Neuron (in vitro differentiated cells): ENCODE results near the gene THOC5.

Experiments
- H2AFZ ChIP-seq: one replicate; pipeline ENCODE4 v1.6.1; 2013; ENCODE audit warnings: low read depth, mild to moderate bottlenecking, inconsistent platforms, low read length, moderate library complexity
- H3K27me3 ChIP-seq: one replicate; pipeline ENCODE4 v1.6.1; 2013; ENCODE audit warnings: low read length; ENCODE audit not compliant: insufficient read depth
- H3K36me3 ChIP-seq: one replicate; pipeline ENCODE4 v1.6.1; 2013; ENCODE audit warnings: low read length; ENCODE audit not compliant: insufficient read depth
- H3K4me1 ChIP-seq: one replicate; pipeline ENCODE4 v1.6.1; 2013; ENCODE audit warnings: low read length; ENCODE audit not compliant: insufficient read depth
- H3K4me3 ChIP-seq: 2 replicates; pipeline ENCODE4 v1.5.1; 2013; ENCODE audit warnings: mild to moderate bottlenecking, low read length, moderate library complexity
- H3K9me3 ChIP-seq: one replicate; pipeline ENCODE4 v1.6.1; 2013; ENCODE audit warnings: low read length

The THOC5 gene

DNA sequence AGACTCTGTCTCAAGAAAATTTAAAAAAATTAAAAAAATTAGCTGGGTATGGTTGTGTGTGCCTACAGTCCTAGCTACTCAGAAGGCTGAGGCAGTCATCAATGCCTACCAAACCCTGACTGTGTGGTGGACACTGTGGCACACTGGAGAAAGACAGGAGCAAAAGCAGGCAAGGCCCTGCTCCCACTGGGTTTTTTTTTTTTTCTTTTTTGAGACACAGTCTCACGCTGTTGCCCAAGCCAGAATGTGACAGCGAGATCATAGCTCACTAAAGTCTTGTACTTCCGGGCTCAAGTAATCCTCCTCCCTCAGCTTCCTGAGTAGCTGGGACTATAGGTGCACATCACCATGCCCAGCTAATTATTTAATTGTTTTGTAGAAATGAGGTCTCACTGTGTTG is 68.9 kb downstream of the THOC5 start:
- Histone ChIP-seq H3K27me3 (peaks cover 21% of the 10 kb centered on the region), H3K4me3 (no peak overlapping the region), H3K9me3 (peaks cover 7% of the 10 kb centered on the region), H3K36me3 (no peaks in the 10 kb centered on the region), H2AFZ (no peak overlapping the region), H3K4me1 (peaks cover 19% of the 10 kb centered on the region)

- Histone ChIP-seq H3K4me3 (no peak overlapping the region), H3K36me3 (no peaks in the 10 kb centered on the region), H3K27me3 (peaks cover 33% of the 10 kb centered on the region), H3K9me3 (peaks cover 5% of the 10 kb centered on the region), H3K4me1 (peaks cover 21% of the 10 kb centered on the region), H2AFZ (no peak overlapping the region)
Observed at GRCh38 chr22:29483254-29483653, 70.3 kb downstream of the THOC5 start.

GRCh38 chr22:29482726-29483125 is 70.8 kb downstream of the THOC5 start:
- Histone ChIP-seq H3K9me3 (peaks cover 5% of the 10 kb centered on the region), H3K27me3 (peaks cover 38% of the 10 kb centered on the region), H3K4me3 (no peak overlapping the region), H3K4me1 (peaks cover 27% of the 10 kb centered on the region), H2AFZ (no peak overlapping the region), H3K36me3 (no peaks in the 10 kb centered on the region)

GRCh38 chr22:29482253-29482652 is 71.3 kb downstream of the THOC5 start:
- no peaks in the 10 kb centered on the region for H3K36me3 ChIP-seq
- peaks cover 28% of the 10 kb centered on the region for H3K4me1 ChIP-seq
- H2AFZ ChIP-seq, result no peak overlapping the region
- peaks cover 42% of the 10 kb centered on the region for H3K27me3 ChIP-seq
- H3K9me3 ChIP-seq, result peaks cover 5% of the 10 kb centered on the region
- H3K4me3 ChIP-seq, result no peak overlapping the region

DNA sequence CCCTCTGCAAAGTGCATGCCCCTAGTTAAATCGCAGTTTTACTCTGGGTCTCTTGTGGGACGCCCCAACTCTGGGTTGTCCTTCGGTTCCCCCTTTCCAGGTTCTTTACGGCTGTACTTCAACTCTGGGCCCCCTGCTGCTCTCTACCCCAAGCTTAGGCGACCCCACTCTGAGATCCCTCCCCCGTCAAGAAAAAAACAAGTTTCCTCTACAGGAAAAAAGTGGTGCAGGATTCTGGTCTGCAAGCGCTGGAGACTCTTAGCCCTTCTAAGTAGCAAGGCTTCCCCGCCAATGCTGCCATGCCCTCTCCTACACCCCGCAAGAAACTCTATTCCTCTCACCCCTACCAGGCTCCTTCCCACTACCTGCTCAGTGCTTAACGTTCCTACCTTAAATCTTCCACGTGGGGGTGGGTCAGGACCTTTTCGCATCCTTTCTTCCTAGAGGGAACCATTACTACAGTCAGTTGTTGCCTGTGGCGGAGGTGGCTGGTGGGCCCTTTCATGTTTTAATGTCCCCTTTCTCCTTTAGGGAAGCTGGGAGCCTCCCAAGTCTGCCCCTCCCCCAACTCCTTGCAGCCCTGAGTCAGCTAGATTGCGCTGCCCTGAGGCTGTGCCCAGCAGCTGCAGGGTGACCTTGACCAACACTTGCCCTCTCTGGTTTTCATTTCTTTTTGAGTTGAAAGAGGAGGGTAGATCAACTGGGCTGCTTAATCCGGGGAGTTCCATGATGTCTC is 72.1 kb downstream of the THOC5 start:
- no peaks in the 10 kb centered on the region for H3K36me3 ChIP-seq
- H3K4me1 ChIP-seq, result peaks cover 28% of the 10 kb centered on the region
- peak overlapping the region; percentile 41 for H3K4me3 ChIP-seq
- H3K9me3 ChIP-seq, result peaks cover 5% of the 10 kb centered on the region
- peaks cover 42% of the 10 kb centered on the region for H3K27me3 ChIP-seq
- H2AFZ ChIP-seq, result no peak overlapping the region

DNA sequence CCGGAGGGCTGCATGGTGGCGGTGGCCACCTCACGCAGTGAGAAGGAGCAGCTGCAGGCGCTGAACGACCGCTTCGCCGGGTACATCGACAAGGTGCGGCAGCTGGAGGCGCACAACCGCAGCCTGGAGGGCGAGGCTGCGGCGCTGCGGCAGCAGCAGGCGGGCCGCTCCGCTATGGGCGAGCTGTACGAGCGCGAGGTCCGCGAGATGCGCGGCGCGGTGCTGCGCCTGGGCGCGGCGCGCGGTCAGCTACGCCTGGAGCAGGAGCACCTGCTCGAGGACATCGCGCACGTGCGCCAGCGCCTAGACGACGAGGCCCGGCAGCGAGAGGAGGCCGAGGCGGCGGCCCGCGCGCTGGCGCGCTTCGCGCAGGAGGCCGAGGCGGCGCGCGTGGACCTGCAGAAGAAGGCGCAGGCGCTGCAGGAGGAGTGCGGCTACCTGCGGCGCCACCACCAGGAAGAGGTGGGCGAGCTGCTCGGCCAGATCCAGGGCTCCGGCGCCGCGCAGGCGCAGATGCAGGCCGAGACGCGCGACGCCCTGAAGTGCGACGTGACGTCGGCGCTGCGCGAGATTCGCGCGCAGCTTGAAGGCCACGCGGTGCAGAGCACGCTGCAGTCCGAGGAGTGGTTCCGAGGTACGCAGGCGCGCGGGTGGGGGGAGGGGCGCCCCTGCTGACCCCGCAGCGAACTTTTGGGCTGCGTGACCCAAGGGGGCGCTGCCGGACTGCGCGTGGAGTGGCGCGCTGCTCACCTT is 72.9 kb downstream of the THOC5 start:
- Histone ChIP-seq H3K4me3 (peak overlapping the region; percentile 41), H3K27me3 (peaks cover 42% of the 10 kb centered on the region), H2AFZ (peak overlapping the region; percentile 14), H3K36me3 (no peaks in the 10 kb centered on the region), H3K4me1 (peaks cover 28% of the 10 kb centered on the region), H3K9me3 (peaks cover 5% of the 10 kb centered on the region)

DNA sequence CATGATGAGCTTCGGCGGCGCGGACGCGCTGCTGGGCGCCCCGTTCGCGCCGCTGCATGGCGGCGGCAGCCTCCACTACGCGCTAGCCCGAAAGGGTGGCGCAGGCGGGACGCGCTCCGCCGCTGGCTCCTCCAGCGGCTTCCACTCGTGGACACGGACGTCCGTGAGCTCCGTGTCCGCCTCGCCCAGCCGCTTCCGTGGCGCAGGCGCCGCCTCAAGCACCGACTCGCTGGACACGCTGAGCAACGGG is 73.4 kb downstream of the THOC5 start:
- Histone ChIP-seq H3K36me3 (no peaks in the 10 kb centered on the region), H3K27me3 (peaks cover 42% of the 10 kb centered on the region), H3K9me3 (peaks cover 5% of the 10 kb centered on the region), H2AFZ (peak overlapping the region; percentile 14), H3K4me3 (peak overlapping the region; percentile 41), H3K4me1 (peaks cover 28% of the 10 kb centered on the region)

DNA sequence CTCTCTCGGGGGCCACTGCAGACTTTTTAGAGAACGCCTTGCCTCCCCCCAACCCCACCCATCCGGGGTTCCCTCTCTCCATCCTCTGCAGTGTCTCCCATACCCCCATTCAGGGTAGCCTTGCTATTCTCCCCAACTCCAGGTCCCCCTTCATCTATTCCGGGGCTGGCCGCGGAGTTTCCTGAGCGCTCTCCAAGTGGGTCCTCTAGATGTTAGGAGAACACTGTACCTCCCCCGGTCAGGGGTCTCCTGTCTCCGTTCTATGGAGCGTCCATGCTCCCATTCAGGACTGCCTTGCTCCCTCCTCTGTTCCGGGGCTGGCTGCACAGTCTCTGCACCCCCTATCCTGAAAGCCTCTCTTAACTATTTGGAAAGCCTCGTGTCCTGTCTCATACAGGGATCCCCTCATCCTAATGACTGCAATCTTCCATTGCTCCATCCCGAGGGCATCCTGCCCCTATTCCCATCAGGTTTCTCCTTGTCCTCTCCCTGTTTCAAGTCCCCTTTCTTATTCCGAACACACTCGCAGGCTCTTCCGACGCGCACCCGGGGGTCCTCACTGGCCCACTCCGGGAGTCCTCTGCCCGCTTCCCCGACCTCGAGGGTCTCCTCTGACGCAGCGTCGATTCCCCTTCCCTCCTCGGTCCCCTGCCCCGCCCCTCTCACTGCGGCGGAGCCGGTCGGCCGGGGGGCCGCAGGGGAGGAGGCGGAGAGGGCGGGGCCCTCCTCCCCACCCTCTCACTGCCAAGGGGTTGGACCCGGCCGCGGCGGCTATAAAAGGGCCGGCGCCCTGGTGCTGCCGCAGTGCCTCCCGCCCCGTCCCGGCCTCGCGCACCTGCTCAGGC is 73.9 kb downstream of the THOC5 start, which contains the start of gene NEFH:
NEFH (plus strand) TSS at position 802 of the 845 bp plus-strand sequence. CDS start 45 bp downstream, outside the sequence.
- Histone ChIP-seq H3K27me3 (peaks cover 42% of the 10 kb centered on the region), H2AFZ (peak within 1 kb of the TSS; percentile 14), H3K4me3 (peak within 1 kb of the TSS; percentile 41), H3K9me3 (peaks cover 5% of the 10 kb centered on the region), H3K36me3 (no peaks in the 10 kb centered on the region), H3K4me1 (peaks cover 28% of the 10 kb centered on the region)

- no peak overlapping the region for H3K4me3 ChIP-seq
- no peak overlapping the region for H2AFZ ChIP-seq
- H3K4me1 ChIP-seq, result peaks cover 28% of the 10 kb centered on the region
- H3K36me3 ChIP-seq, result no peaks in the 10 kb centered on the region
- peaks cover 5% of the 10 kb centered on the region for H3K9me3 ChIP-seq
- H3K27me3 ChIP-seq, result peaks cover 42% of the 10 kb centered on the region
Observed at GRCh38 chr22:29478326-29479276, 75.0 kb downstream of the THOC5 start.

GRCh38 chr22:29477723-29478318 is 75.7 kb downstream of the THOC5 start:
- Histone ChIP-seq H3K4me1 (peaks cover 28% of the 10 kb centered on the region), H3K36me3 (no peaks in the 10 kb centered on the region), H3K4me3 (no peak overlapping the region), H3K27me3 (peaks cover 42% of the 10 kb centered on the region), H3K9me3 (peaks cover 5% of the 10 kb centered on the region), H2AFZ (no peak overlapping the region)

- no peak overlapping the region for H3K4me3 ChIP-seq
- H3K36me3 ChIP-seq, result no peaks in the 10 kb centered on the region
- peaks cover 36% of the 10 kb centered on the region for H3K27me3 ChIP-seq
- peaks cover 5% of the 10 kb centered on the region for H3K9me3 ChIP-seq
- H3K4me1 ChIP-seq, result peaks cover 22% of the 10 kb centered on the region
- H2AFZ ChIP-seq, result no peak overlapping the region
Observed at GRCh38 chr22:29476116-29476515, 77.4 kb downstream of the THOC5 start.

GRCh38 chr22:29475550-29475949 is 78.0 kb downstream of the THOC5 start:
- Histone ChIP-seq H3K9me3 (peaks cover 3% of the 10 kb centered on the region), H3K4me1 (peaks cover 17% of the 10 kb centered on the region), H3K27me3 (peaks cover 31% of the 10 kb centered on the region), H2AFZ (no peak overlapping the region), H3K36me3 (no peaks in the 10 kb centered on the region), H3K4me3 (no peak overlapping the region)
